Measurements from ENCODE around the gene IL11.
A peak's percentile ranks its signal among the peaks of the same experiment; 100 is the strongest.

IL11 gene

GRCh38 chr19:55322204-55322885, 47.9 kb downstream of the IL11 start:
- DNase-seq (ENCODE audit: low spot score): no peak

- no peak for DNase-seq (ENCODE audit: low spot score)
Observed at GRCh38 chr19:55321466-55322137, 48.7 kb downstream of the IL11 start.

GRCh38 chr19:55320844-55321419, 49.3 kb downstream of the IL11 start:
- no peak for DNase-seq (ENCODE audit: low spot score)

GRCh38 chr19:55319785-55320184, 50.5 kb downstream of the IL11 start:
- peak; percentile 80 for DNase-seq (ENCODE audit: low spot score)

- DNase-seq (ENCODE audit: low spot score): no peak
Observed at GRCh38 chr19:55316646-55317045, 53.6 kb downstream of the IL11 start.

- no peak for DNase-seq (ENCODE audit: low spot score)
Observed at GRCh38 chr19:55315956-55316525, 54.2 kb downstream of the IL11 start.

- DNase-seq (ENCODE audit: low spot score): no peak
Observed at GRCh38 chr19:55314396-55314795, 55.9 kb downstream of the IL11 start.
